NCI-H524 treated with DMSO at 0.1 percent for 48 hours (cell line): Measurements from ENCODE around the gene GFRA1.

Experiments
- DNase-seq: peaks from one replicate; lab custom pipeline; 2025; lab: John Stamatoyannopoulos, UW

The GFRA1 gene

DNA sequence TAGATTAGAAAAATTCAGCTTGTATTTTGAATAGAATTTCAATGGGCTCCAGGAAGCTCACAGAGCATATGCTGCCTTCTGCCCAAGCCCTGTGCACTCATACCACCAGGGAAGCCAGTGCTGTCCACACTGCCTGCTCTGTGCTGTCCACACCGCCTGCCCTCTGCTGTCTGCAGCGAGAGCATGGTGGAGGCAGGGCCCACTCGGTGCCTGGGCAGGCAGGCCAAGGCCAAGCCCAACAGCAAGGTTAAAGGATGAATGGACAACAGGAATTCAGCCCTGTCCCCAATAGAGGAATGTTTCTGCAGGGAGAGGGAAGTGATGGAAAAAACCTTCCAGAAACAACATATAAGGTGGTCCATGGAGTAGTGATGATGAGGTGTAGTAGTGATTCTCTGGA, 146.8 kb downstream of the GFRA1 start:
- DNase-seq: no peak

DNA sequence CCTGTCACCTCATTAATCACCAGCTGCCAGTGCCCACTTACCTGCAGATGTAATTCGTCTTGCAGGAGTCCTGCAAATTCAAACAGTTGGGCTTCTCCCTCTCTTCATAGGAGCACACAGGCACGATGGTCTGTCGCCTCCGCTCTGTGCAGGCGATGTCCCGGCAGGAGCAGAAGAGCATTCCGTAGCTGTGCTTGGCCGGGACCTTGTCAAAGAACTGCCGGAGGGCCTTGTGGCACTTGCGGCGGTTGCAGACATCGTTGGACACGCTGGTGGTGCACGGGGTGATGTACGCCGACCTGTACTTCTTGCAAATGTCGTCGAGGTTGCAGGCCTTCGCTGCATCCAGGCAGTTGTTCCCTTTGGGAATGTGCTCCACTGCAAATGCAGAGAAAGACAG, 147.8 kb downstream of the GFRA1 start:
- DNase-seq: no peak

DNA sequence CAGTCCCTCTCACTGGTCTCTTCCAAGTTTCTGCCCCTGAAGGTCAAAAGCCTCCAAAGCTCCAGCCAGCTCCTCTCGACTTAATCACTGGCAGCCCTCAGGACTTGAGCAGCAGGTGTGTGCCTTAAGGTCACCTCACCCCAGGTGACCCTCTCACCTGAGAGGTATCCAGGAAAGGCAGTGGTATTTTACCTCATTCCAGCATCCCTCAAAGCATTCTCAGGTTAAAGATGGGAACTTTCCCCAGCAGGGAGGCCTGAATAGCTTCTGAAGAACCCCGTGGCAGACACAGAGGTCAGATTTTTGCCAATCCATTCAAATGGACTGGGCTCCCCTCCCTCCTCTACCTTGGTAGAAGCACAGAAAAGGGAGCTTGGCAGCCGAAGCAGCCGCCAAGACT, 148.2 kb downstream of the GFRA1 start:
- DNase-seq: no peak

DNA sequence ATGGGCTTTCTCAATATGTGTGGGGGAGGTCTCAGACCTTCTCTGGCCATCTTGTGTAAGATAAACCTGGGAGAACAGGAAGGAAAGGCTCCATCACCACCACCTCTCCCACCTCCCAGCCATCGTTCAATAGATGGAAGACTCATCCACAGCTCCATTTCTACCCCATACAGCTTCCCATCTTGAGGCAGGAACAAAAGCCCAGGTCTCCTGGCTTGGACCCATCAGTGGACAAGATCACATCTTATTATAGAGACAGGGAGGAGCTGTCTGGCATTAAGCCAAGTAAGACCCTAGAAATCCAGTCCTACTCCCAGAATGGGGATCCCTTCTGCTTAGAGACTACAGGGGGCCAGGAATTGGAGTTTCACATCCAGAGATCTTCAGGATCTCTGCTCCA, 150.3 kb downstream of the GFRA1 start:
- DNase-seq: no peak

DNA sequence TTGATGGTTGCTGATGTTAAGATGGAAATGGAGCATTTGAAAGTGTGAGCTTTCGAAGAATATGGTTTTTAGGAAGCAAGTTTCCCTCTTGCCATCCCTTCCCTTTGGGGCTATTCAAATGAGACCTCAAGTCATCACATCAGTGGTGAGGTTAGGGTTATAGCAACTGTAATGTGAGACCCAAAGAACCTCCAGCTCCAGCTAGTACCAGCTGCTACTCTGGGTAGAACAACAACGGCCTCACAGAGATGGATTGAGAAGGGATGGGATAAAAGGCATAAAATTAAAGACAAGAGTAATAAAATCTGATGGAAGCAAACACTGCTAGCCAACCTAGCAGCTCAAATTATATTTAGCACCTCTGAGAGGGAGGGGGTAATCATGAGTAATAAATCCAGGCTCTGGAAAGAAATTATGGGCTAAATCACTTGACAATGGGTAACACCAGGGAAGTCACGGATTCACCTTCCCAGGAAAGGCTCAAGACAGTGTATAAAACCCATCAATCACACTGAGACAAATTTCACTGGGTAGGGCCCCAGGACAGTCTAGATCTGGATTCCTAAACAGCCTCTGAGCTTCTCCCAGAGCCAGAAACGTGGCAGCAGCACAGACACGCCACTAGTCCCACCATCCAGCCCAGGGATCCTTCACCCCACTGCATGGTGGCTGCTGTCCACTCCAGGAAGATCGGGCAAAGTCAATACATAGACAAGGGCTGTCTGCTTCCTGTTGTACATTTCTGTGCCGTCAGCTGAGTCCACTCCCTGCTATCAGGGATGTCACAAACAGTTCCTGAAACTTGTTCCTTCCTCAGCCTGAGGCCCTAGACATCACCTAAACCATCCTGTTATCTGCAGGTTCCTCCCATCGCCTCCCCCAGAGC, 151.1 kb downstream of the GFRA1 start:
- DNase-seq: no peak

DNA sequence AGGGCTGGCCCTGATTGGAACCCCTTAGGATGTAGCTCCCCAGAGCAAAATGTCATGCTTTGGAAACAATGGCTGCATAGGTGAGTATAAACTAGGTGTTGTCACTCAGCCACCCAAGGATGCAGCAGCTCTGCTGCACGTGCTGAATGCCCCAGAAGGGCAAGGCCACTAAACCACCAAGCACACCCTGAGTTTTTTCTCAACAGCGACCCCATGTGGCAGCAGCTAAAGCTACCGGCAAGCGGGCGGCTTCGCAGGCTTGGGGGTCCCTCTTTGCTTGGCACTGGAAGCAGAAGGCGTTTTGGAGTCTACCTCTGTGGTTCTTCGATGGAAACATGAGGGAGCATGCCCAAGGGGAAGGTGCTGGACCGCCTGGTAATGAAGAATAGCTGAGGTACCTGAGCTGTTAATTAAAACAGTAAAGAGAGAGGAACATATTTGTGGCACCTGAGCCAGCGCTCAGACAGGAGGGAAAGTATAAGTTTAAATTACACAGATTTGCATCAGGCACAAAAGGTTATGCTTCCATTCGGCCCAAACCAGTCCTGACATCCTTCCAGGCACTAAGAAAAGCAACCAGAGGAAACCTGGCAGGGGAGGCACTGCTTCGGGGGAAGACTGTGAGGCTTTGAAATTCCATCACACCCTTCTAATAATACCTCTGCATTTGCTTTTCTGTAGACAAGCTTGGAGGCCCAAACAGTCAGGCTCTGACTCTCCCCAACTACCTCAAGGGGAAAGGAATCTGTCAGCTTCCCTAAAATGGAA, 152.1 kb downstream of the GFRA1 start:
- no peak for DNase-seq

DNA sequence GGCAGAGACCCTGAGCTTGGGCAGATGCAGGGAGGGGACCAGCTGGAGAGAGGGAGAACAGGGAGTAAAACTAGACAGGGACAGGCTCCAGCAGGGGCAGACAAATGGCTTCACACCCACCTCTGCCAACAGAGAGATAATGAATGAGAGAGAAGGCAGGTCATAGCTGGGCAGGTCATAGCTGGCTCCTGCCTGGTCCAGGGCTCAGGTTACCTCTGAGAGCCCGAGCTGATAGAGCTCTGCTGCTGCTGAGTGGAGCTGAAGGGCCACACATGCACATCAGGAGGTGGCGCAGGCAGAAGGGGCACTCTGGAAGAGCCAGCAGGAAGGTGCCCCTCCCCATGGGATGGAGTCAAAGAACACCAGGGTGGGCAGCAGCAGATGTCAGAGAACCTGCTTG, 154.2 kb downstream of the GFRA1 start:
- no peak for DNase-seq

DNA sequence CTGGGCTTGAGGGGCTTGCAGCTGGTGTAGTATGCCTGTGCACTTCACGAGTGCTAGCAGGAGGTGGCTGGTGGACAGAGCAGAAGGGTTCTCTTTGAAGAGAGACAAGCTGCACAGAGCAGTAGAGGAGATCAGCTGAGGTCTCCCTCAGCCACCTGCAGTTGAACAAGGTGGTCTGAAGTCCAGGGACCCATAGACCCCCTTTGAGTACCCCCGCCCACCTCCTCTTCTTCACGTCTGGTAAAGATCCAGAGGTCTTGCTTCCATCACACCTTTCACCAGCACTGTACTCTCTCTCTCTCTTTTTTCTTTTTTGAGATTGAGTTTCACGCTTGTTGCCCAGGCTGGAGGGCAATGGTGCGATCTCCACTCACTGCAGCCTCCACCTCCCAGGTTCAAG, 157.2 kb downstream of the GFRA1 start:
- no peak for DNase-seq

DNA sequence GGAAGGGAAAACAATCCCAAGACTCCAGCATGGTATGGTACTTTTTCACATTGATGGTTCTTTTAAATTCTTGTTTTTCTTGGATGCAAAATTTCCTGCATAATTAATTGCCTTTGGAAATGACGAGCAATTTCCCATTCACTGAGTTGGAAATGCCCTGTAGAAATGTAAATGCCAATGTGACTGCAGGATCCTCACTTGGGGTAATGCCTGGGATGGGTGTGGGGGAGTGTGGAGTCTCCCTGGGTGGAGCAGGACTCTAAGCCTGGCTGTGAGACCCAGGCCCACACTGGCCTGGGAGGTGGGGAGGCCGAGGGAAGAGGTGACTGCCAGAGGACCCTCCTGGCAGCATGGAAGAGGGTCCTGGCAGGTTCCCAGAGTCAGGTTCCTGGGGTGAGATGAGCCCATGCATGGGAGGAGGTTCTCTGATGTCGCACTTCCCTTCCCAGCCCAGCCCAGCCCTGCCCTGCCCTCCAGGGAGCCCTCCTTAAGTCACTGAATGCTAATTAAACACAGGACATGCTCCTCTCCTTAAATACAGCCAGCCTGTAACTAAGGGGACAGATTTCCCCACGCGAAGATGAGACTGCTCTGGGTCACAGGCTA, 157.9 kb downstream of the GFRA1 start:
- DNase-seq: no peak

DNA sequence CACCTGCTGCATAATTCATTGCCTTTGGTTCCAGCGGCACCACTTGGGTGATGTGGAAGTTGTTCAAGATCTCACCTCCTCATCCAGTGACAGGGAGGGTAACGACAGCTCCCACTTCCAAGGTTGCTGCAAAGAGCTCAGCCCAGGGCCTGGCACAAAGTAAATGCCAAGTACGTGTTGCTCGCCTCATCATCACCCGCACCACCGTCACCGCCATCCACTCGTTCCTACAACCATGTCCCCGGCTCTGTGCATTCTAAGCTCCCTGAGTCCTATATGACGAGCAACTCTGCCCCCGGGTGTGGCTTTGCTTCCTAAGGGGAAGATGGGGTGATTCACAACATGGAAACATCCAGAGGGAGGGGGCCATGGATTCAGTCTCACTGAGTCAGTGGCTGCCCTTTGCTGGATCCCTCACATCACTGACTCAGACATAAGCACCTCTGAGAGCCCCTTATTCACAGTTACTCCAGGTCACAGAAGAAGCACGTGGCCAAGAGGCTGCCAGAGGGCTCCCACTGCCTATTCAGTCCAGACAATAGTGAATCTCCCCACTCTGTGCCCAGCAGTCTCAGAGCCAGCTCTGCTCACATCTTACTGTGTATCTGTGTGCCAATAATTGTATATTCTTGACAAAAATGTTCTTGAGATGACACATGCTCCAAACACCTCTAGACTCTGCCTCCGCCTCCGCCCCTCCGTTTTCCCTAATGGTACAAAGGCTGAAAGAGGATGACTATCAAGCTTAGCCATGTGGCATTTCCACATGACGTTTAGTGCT, 159.1 kb downstream of the GFRA1 start:
- DNase-seq: no peak

DNA sequence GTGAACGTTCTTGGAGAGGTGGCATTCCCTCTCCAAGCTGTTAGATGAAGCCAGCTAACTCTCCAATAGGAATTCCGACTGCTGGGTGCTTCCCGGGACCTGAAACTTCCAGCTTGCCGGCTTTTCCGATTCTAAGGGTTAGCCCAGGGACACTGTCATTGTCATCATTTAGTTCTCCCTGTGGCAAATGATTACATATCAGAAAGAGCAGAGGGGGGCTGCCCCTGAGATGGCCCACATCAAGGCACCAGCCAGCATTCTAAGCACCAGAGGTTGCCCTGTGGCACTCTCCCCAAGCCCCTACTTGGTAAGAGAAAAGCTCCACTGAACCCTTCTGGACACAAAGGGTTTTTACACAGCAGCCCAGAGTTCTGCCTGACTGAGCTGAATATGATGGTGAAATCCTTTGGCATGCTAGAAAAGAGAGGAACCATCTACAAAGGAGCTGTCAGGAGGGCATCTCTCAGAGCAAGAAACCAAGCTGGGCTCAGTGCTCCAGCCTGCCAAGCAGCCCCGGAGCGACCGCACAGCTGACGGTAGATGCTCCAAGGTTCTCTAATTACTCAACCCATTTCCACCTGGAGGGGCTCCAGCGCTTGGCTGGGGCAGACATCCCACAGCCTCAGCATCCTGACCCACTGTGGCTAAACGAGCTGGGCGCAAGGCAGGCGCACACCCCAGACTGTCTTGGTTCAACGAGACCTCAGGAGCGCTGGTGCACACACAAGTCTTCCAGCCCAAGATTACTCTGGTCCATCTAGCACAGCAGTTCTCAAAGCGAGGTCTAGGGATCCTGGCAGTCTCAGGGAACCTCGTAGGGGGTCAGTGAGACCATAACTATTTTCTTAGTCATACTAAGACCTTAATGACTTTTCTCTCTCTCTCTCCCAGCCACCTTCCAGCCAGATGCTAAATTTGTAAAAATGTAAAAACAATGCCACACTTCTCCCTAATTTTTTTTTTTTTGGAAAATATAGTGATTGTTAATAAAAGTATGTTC, 160.5 kb downstream of the GFRA1 start:
- DNase-seq: no peak

DNA sequence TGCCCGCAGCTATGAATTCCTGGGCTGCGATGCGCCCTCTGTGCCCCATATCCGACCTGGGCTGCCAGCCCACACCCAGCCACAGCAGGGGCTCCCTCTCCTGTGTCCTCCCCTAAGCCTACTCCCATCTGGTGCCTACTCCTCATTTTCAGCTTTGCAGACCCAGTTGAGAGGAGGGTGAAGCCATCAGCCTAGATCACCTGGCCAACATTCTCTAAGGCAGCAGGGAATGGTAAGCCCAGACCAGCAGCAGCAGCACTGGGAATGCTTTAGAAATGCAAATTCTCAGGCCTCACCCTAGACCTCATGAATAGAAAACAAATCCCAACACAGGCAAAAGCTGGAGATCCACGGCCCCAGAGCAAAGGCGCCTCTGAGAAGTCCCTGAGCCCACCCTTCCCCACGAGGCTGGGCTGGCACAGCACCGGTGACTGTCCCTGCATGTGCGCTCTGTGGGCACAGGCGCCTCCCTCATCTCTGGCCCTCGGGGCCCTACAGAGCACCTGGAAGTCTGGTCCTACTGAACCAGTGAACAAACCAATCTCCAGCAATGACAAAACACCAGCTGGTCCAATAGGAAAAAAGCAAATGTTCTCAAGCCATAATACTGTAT, 161.4 kb downstream of the GFRA1 start:
- DNase-seq: no peak

DNA sequence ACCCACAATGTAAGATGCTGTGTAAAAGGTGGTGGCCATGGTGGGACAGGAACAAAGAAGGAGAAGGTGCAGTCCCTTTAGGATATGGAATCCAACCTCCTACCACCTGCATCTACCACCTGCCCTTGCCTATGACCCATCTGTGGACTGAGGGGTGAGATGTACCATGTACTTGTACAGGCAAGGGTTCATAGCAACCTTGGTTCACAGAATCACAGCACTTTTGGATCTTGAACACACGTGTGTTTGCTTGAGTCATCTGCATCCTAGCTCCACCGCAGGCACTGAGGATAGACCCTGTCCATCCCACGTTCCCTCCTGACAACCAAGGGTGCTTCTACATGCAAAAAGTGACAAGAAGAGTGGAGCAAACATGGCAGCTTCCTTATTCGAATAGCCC, 162.3 kb downstream of the GFRA1 start:
- no peak for DNase-seq

DNA sequence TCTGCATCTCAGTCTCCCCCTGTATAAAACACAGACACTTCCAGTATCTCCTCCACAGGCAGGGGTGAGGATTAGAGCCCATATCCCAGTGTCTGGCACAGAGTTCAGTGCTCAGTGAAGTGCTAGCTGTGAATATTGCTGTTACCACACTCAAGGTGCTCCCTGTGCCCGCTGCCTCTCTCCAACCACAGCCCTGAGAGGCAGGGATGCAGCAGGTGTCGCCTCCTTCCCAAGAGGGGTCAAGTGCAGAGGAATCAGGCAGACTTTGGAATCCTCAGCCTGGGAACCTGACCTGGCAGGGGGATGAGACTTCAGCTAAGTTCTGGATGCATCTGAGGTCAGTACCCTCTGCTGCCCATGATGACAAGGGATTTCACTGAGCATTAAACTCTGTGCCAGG, 163.1 kb downstream of the GFRA1 start:
- DNase-seq: no peak

DNA sequence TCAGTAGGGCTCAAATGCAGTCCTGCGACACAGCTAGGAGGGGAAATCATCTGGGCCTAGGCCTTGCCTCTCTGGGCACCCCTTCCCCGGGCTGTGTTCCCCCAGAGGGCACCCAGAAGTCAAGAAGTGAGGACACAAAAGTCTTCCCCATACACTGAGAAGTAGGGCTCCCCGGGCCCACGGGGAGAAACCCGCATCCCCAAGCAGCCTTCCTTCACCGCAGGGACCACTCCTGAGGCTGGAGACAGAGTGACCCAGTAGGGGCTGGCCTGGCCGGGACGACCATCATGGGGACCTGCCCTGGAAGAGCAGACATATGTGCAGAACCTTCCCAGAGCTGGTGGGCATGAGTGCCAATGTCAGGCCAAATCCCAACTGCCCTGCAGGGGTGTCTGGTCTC, 163.5 kb downstream of the GFRA1 start:
- DNase-seq: no peak

DNA sequence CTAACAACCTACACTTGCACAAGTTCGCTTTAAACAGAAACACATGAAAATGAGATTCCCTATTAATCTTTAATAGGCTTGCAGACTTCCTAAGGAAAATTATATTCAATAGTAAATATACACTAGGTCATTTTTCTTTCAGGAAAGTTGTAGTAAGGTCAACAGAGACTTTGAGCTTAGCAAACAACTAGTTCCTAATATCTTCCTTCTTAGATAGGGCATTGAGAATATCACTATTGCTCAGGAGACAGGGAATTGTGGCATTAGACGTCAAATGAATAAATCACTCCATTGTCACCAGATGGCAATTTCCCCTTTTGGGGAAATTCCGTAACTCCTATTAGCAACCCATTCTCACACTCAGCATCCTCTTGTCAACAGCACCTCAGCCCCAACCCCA, 164.9 kb downstream of the GFRA1 start:
- no peak for DNase-seq

DNA sequence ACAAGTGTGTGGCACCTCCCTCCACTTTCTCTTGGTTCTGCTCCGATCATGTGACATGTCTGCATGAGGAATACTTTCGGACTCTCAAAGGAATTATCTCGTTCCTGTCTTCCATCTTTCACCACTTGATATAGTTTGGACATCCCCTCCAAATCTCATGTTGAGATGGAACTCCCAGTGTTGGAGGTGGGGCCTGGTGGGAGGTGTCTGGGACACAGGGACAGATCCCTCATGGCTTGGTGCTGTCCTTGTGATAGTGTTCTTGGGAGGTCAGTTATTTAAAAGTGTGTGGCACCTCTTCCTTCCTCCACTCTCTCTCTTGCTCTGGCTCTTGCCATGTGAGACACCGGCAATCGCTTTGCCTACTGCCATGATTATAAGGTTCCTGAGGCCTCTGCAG, 166.4 kb downstream of the GFRA1 start:
- no peak for DNase-seq

DNA sequence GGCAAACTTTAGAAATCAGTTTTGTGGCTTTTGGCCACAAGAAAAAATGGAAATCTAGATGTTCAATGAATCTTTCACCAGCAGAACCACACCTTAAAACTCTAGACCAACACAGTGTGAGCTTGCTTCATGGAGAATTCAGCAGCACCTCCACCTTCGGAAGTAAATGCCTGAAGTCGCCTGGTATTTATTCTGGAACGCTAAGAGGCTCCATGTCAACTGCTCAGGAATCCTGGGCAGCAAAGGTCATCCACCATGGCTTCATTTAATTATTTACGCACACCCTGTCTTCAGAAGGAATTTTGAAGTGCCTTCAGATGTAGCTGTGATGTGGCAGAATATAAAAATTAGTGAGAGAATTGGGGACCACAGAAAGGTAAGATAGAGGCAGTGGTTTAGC, 167.7 kb downstream of the GFRA1 start:
- no peak for DNase-seq

DNA sequence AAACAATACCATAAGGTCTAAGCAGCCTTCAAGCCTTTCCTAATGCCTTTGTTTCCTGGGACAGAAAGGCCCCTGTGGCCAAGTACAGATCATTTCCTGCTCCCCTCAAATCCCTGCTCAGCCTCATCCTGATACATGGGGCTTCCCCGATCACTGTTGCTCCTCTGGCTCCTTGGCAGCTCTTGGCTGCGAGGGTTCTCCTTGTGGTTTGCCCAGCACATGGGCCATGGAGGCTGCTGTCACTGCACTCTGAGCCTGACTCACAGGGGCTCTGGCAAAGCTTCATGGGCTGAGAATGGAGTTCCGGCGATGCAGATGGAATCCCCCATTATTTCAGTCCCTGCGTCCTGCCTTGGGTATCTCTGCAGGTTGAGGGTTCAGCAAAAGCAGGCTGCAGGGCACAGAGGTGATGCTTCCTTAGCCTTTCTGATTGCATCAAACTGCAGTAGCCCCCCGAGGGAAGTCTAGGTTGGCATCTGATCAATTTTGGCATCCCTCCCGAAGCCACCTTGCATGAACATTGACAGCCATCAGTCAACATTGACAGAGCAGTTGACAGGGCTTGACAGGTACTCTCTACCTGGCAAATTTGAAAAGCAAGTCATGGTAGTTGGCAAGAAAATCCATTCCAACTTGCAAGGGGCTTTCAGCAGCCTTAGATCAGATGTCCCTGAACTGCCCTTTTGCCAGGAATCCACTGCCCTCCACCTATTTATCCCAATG, 168.6 kb downstream of the GFRA1 start:
- no peak for DNase-seq

DNA sequence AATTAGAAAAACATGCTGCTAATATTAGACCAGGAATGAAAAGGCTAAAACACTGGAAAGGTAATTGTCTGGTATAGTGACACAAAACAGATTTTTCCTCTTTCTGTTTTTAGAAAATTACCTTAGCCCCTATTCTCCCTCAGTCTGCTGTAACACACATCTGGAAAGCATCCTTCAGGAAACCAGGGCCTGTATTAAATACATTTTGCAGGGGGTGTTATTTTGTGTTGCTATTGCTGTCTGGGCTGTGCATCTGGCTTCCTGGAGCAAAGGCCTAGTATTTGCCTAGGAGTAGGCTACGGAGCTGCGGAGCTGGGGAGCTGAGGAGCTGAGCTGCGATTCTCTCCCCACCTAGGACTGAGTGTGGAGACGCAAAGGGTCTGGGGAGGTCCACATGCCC, 169.3 kb downstream of the GFRA1 start:
- no peak for DNase-seq
